ENCODE measurements around the gene PLEKHA7. TPM values are rescaled to one million over a fixed set of nuclear protein-coding genes. Genes with fewer than 3 reads are reported as not detected.

Gene PLEKHA7
- total and polyA plus RNA-seq, 2 of the 13 experiments (the other 11 are each of a cell fraction or from before 2014, with no cell fraction given) = 17.5 to 18.7 TPM

DNA sequence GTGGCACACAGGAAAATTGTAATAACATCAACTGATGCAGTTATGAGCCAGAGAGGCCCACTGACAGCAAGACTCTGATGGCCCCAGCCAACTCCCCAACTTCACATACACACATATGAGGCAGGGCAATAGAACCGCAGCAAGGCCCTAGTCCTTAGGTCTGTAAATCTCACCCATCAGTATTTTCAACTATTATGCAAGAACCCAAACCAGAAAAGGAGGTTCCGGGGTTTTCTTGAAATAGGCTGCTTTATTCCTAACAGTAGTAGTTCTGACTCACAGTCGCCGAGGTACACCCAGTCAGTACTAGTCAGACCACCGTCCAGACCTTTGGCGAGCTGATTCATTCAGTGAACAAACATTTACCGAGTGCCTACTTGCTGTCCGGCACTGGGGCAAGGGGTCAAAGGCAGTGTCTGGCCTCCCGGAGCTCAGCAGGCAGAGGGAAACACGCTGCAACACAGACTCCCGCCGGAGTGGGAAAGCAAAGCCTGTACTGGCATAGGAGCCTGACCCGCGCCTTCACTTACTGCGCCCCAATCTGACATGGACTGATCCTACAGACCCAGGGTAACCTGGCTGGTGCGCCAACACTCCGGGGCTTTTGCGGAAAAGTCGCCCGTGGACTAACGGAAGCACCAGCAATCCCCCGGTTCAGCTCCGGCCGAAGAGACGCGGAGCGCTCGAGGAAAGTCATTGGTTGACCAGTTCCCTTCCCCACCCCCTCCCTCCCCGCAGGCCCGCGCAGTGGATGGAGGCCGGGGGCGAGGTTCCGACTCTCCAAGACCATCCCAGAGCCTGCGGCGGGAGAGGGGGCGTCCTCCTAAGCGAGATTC is 1.3 kb downstream of the PLEKHA7 start (continued):
- peak; percentile 82; the same call in 1 of the 2 replicates for TF ChIP-seq ZNF614 (CRISPR knock-in tag; IDR thresholded peaks at IDR 0.05; ENCODE audit: borderline replicate concordance)
- TF ChIP-seq, protein P1, sequence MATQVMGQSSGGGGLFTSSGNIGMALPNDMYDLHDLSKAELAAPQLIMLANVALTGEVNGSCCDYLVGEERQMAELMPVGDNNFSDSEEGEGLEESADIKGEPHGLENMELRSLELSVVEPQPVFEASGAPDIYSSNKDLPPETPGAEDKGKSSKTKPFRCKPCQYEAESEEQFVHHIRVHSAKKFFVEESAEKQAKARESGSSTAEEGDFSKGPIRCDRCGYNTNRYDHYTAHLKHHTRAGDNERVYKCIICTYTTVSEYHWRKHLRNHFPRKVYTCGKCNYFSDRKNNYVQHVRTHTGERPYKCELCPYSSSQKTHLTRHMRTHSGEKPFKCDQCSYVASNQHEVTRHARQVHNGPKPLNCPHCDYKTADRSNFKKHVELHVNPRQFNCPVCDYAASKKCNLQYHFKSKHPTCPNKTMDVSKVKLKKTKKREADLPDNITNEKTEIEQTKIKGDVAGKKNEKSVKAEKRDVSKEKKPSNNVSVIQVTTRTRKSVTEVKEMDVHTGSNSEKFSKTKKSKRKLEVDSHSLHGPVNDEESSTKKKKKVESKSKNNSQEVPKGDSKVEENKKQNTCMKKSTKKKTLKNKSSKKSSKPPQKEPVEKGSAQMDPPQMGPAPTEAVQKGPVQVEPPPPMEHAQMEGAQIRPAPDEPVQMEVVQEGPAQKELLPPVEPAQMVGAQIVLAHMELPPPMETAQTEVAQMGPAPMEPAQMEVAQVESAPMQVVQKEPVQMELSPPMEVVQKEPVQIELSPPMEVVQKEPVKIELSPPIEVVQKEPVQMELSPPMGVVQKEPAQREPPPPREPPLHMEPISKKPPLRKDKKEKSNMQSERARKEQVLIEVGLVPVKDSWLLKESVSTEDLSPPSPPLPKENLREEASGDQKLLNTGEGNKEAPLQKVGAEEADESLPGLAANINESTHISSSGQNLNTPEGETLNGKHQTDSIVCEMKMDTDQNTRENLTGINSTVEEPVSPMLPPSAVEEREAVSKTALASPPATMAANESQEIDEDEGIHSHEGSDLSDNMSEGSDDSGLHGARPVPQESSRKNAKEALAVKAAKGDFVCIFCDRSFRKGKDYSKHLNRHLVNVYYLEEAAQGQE (IDR thresholded peaks at IDR 0.05; ENCODE audit: borderline replicate concordance in 1 of 2, low read depth in 1 of 2, low read length in 2 of 2) = peak in 1 of 2 experiments; percentile 51; a peak in 2 of 4 replicates
- peak; percentile 68; the same call in 2 of the 3 replicates for TF ChIP-seq MXI1 (IDR thresholded peaks at IDR 0.05; ENCODE audit: borderline replicate concordance, low read depth, low read length)
- TF ChIP-seq, protein P2, sequence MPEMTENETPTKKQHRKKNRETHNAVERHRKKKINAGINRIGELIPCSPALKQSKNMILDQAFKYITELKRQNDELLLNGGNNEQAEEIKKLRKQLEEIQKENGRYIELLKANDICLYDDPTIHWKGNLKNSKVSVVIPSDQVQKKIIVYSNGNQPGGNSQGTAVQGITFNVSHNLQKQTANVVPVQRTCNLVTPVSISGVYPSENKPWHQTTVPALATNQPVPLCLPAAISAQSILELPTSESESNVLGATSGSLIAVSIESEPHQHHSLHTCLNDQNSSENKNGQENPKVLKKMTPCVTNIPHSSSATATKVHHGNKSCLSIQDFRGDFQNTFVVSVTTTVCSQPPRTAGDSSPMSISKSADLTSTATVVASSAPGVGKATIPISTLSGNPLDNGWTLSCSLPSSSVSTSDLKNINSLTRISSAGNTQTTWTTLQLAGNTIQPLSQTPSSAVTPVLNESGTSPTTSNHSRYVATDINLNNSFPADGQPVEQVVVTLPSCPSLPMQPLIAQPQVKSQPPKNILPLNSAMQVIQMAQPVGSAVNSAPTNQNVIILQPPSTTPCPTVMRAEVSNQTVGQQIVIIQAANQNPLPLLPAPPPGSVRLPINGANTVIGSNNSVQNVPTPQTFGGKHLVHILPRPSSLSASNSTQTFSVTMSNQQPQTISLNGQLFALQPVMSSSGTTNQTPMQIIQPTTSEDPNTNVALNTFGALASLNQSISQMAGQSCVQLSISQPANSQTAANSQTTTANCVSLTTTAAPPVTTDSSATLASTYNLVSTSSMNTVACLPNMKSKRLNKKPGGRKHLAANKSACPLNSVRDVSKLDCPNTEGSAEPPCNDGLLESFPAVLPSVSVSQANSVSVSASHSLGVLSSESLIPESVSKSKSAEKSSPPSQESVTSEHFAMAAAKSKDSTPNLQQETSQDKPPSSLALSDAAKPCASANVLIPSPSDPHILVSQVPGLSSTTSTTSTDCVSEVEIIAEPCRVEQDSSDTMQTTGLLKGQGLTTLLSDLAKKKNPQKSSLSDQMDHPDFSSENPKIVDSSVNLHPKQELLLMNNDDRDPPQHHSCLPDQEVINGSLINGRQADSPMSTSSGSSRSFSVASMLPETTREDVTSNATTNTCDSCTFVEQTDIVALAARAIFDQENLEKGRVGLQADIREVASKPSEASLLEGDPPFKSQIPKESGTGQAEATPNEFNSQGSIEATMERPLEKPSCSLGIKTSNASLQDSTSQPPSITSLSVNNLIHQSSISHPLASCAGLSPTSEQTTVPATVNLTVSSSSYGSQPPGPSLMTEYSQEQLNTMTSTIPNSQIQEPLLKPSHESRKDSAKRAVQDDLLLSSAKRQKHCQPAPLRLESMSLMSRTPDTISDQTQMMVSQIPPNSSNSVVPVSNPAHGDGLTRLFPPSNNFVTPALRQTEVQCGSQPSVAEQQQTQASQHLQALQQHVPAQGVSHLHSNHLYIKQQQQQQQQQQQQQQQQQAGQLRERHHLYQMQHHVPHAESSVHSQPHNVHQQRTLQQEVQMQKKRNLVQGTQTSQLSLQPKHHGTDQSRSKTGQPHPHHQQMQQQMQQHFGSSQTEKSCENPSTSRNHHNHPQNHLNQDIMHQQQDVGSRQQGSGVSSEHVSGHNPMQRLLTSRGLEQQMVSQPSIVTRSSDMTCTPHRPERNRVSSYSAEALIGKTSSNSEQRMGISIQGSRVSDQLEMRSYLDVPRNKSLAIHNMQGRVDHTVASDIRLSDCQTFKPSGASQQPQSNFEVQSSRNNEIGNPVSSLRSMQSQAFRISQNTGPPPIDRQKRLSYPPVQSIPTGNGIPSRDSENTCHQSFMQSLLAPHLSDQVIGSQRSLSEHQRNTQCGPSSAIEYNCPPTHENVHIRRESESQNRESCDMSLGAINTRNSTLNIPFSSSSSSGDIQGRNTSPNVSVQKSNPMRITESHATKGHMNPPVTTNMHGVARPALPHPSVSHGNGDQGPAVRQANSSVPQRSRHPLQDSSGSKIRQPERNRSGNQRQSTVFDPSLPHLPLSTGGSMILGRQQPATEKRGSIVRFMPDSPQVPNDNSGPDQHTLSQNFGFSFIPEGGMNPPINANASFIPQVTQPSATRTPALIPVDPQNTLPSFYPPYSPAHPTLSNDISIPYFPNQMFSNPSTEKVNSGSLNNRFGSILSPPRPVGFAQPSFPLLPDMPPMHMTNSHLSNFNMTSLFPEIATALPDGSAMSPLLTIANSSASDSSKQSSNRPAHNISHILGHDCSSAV (CRISPR knock-in tag; IDR thresholded peaks at IDR 0.05; ENCODE audit: borderline replicate concordance) = no peak
- TF ChIP-seq, protein P3, sequence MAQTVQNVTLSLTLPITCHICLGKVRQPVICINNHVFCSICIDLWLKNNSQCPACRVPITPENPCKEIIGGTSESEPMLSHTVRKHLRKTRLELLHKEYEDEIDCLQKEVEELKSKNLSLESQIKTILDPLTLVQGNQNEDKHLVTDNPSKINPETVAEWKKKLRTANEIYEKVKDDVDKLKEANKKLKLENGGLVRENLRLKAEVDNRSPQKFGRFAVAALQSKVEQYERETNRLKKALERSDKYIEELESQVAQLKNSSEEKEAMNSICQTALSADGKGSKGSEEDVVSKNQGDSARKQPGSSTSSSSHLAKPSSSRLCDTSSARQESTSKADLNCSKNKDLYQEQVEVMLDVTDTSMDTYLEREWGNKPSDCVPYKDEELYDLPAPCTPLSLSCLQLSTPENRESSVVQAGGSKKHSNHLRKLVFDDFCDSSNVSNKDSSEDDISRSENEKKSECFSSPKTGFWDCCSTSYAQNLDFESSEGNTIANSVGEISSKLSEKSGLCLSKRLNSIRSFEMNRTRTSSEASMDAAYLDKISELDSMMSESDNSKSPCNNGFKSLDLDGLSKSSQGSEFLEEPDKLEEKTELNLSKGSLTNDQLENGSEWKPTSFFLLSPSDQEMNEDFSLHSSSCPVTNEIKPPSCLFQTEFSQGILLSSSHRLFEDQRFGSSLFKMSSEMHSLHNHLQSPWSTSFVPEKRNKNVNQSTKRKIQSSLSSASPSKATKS (CRISPR knock-in tag; IDR thresholded peaks at IDR 0.05) = no peak
- TF ChIP-seq ZNF335 (CRISPR knock-in tag; IDR thresholded peaks at IDR 0.05) = 0 out of 2 replicates have a peak, but pooled peaks have one; percentile 51
- TF ChIP-seq, protein P4, sequence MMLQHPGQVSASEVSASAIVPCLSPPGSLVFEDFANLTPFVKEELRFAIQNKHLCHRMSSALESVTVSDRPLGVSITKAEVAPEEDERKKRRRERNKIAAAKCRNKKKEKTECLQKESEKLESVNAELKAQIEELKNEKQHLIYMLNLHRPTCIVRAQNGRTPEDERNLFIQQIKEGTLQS (CRISPR knock-in tag; IDR thresholded peaks at IDR 0.05) = peak; percentile 80
- 0 out of 2 replicates have a peak, but pooled peaks have one; percentile 63 for TF ChIP-seq HOXD1 (CRISPR knock-in tag; IDR thresholded peaks at IDR 0.05)
- no peak for TF ChIP-seq ZNF451 (CRISPR knock-in tag; IDR thresholded peaks at IDR 0.05)
- TF ChIP-seq ZNF383 (CRISPR knock-in tag; IDR thresholded peaks at IDR 0.05; ENCODE audit: borderline replicate concordance) = no peak
- no peak for TF ChIP-seq NFIB (CRISPR knock-in tag; IDR thresholded peaks at IDR 0.05; ENCODE audit: borderline replicate concordance)
- no peak for TF ChIP-seq PTBP1 (IDR thresholded peaks at IDR 0.05; ENCODE audit: low read depth, low read length, poor library complexity, severe bottlenecking)
